Upper lobe of left lung (tissue), 4 donors: ENCODE results near the gene STEAP3.

Experiments used
- EP300 ChIP-seq, 4 donors: sonication (generic); formaldehyde crosslinking; IDR thresholded peaks; one replicate each; pipeline ENCODE4 v1.5.1; 2017; ENCODE audit warnings: antibody characterized with exemption in 4 of 4, control low read depth in 2 of 4
- POLR2AphosphoS5 ChIP-seq, 2 donors: sonication (generic); formaldehyde crosslinking; IDR thresholded peaks; one replicate each; pipeline ENCODE4 v1.5.1; 2017; ENCODE audit warnings: antibody characterized with exemption in 2 of 2
- TF ChIP-seq, protein P1 (sequence below), 6 experiments: fragments of 450-650 bp in 4 of 6; fragments of 200-600 bp in 2 of 6; sonication (generic) in 2 of 6; IDR thresholded peaks; one replicate each; pipeline ENCODE4 v1.5.1; 2016 to 2019; ENCODE audit warnings: antibody characterized with exemption in 6 of 6

DNA sequence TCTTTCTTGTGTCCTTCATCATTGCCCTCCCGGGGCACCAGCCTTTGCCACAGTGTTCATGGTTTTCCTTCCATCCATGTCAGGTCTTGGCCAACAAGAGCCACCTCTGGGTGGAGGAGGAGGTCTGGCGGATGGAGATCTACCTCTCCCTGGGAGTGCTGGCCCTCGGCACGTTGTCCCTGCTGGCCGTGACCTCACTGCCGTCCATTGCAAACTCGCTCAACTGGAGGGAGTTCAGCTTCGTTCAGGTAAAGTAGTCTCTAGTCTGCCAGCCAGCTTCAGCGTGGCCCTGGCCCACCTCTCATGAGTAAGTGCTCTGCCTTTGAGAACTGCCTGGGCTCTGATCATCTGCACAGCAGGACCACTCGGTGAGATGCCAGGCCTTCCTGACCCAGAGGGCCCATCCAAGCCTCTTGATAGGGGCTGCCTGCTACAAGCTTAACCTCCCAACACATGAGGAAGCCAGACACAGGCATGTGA is 31.0 kb downstream of the STEAP3 start:
- TF ChIP-seq, protein P1, sequence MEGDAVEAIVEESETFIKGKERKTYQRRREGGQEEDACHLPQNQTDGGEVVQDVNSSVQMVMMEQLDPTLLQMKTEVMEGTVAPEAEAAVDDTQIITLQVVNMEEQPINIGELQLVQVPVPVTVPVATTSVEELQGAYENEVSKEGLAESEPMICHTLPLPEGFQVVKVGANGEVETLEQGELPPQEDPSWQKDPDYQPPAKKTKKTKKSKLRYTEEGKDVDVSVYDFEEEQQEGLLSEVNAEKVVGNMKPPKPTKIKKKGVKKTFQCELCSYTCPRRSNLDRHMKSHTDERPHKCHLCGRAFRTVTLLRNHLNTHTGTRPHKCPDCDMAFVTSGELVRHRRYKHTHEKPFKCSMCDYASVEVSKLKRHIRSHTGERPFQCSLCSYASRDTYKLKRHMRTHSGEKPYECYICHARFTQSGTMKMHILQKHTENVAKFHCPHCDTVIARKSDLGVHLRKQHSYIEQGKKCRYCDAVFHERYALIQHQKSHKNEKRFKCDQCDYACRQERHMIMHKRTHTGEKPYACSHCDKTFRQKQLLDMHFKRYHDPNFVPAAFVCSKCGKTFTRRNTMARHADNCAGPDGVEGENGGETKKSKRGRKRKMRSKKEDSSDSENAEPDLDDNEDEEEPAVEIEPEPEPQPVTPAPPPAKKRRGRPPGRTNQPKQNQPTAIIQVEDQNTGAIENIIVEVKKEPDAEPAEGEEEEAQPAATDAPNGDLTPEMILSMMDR (IDR thresholded peaks at IDR 0.05) = no peak
- TF ChIP-seq EP300 (IDR thresholded peaks at IDR 0.05) (no peak), POLR2AphosphoS5 (IDR thresholded peaks at IDR 0.05) (no peak)
